ENCODE data around the gene HIF1AN. TPM values are rescaled to one million over a fixed set of nuclear protein-coding genes. Genes with fewer than 3 reads are reported as not detected.
A peak's percentile ranks its signal among the peaks of the same experiment; 100 is the strongest.

HIF1AN gene
- total RNA-seq, 1 experiment from 2014 or later: 49.9 TPM

- TF ChIP-seq E2F4 (CRISPR knock-in tag; IDR thresholded peaks at IDR 0.05; ENCODE audit: borderline replicate concordance, low read depth) (peak; percentile 71; the same call in 1 of the 2 replicates), KAT7 (CRISPR knock-in tag; IDR thresholded peaks at IDR 0.05; ENCODE audit: borderline replicate concordance) (no peak), PRRX2 (CRISPR knock-in tag; IDR thresholded peaks at IDR 0.05) (0 out of 2 replicates have a peak, but pooled peaks have one; percentile 41), ZNF423 (CRISPR knock-in tag; IDR thresholded peaks at IDR 0.05) (peak; percentile 93), ZNF396 (CRISPR knock-in tag; IDR thresholded peaks at IDR 0.05; ENCODE audit: borderline replicate concordance) (no peak), GRHL2 (CRISPR knock-in tag; IDR thresholded peaks at IDR 0.05; ENCODE audit: insufficient replicate concordance, severe bottlenecking) (no peak), USF2 (CRISPR knock-in tag; IDR thresholded peaks at IDR 0.05) (peak; percentile 57), TCF7 (CRISPR knock-in tag; IDR thresholded peaks at IDR 0.05; ENCODE audit: low read depth) (peak; percentile 33; the same call in 1 of the 2 replicates), RORB (CRISPR knock-in tag; IDR thresholded peaks at IDR 0.05) (no peak), MXD4 (CRISPR knock-in tag; IDR thresholded peaks at IDR 0.05; ENCODE audit: borderline replicate concordance) (no peak), PREB (CRISPR knock-in tag; IDR thresholded peaks at IDR 0.05; ENCODE audit: borderline replicate concordance) (no peak), ETV6 (CRISPR knock-in tag; IDR thresholded peaks at IDR 0.05) (peak; percentile 81), SOX15 (CRISPR knock-in tag; IDR thresholded peaks at IDR 0.05) (no peak), NFATC4 (CRISPR knock-in tag; IDR thresholded peaks at IDR 0.05) (no peak; the same call in 1 of the 2 replicates), ZNF232 (CRISPR knock-in tag; IDR thresholded peaks at IDR 0.05) (no peak)
- TF ChIP-seq, protein P1, sequence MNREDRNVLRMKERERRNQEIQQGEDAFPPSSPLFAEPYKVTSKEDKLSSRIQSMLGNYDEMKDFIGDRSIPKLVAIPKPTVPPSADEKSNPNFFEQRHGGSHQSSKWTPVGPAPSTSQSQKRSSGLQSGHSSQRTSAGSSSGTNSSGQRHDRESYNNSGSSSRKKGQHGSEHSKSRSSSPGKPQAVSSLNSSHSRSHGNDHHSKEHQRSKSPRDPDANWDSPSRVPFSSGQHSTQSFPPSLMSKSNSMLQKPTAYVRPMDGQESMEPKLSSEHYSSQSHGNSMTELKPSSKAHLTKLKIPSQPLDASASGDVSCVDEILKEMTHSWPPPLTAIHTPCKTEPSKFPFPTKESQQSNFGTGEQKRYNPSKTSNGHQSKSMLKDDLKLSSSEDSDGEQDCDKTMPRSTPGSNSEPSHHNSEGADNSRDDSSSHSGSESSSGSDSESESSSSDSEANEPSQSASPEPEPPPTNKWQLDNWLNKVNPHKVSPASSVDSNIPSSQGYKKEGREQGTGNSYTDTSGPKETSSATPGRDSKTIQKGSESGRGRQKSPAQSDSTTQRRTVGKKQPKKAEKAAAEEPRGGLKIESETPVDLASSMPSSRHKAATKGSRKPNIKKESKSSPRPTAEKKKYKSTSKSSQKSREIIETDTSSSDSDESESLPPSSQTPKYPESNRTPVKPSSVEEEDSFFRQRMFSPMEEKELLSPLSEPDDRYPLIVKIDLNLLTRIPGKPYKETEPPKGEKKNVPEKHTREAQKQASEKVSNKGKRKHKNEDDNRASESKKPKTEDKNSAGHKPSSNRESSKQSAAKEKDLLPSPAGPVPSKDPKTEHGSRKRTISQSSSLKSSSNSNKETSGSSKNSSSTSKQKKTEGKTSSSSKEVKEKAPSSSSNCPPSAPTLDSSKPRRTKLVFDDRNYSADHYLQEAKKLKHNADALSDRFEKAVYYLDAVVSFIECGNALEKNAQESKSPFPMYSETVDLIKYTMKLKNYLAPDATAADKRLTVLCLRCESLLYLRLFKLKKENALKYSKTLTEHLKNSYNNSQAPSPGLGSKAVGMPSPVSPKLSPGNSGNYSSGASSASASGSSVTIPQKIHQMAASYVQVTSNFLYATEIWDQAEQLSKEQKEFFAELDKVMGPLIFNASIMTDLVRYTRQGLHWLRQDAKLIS (CRISPR knock-in tag; IDR thresholded peaks at IDR 0.05; ENCODE audit: borderline replicate concordance): 0 out of 2 replicates have a peak, but pooled peaks have one; percentile 43
- TF ChIP-seq, protein P2, sequence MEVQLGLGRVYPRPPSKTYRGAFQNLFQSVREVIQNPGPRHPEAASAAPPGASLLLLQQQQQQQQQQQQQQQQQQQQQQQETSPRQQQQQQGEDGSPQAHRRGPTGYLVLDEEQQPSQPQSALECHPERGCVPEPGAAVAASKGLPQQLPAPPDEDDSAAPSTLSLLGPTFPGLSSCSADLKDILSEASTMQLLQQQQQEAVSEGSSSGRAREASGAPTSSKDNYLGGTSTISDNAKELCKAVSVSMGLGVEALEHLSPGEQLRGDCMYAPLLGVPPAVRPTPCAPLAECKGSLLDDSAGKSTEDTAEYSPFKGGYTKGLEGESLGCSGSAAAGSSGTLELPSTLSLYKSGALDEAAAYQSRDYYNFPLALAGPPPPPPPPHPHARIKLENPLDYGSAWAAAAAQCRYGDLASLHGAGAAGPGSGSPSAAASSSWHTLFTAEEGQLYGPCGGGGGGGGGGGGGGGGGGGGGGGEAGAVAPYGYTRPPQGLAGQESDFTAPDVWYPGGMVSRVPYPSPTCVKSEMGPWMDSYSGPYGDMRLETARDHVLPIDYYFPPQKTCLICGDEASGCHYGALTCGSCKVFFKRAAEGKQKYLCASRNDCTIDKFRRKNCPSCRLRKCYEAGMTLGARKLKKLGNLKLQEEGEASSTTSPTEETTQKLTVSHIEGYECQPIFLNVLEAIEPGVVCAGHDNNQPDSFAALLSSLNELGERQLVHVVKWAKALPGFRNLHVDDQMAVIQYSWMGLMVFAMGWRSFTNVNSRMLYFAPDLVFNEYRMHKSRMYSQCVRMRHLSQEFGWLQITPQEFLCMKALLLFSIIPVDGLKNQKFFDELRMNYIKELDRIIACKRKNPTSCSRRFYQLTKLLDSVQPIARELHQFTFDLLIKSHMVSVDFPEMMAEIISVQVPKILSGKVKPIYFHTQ (CRISPR knock-in tag; IDR thresholded peaks at IDR 0.05): no peak
- TF ChIP-seq, protein P3, sequence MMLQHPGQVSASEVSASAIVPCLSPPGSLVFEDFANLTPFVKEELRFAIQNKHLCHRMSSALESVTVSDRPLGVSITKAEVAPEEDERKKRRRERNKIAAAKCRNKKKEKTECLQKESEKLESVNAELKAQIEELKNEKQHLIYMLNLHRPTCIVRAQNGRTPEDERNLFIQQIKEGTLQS (CRISPR knock-in tag; conservative IDR thresholded peaks at IDR 0.05): 0 out of 2 replicates have a peak, but pooled peaks have one; percentile 32
- TF ChIP-seq, protein P4, sequence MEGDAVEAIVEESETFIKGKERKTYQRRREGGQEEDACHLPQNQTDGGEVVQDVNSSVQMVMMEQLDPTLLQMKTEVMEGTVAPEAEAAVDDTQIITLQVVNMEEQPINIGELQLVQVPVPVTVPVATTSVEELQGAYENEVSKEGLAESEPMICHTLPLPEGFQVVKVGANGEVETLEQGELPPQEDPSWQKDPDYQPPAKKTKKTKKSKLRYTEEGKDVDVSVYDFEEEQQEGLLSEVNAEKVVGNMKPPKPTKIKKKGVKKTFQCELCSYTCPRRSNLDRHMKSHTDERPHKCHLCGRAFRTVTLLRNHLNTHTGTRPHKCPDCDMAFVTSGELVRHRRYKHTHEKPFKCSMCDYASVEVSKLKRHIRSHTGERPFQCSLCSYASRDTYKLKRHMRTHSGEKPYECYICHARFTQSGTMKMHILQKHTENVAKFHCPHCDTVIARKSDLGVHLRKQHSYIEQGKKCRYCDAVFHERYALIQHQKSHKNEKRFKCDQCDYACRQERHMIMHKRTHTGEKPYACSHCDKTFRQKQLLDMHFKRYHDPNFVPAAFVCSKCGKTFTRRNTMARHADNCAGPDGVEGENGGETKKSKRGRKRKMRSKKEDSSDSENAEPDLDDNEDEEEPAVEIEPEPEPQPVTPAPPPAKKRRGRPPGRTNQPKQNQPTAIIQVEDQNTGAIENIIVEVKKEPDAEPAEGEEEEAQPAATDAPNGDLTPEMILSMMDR (IDR thresholded peaks at IDR 0.05): peak; percentile 67; the same call in 1 of the 2 replicates
- TF ChIP-seq, protein P5, sequence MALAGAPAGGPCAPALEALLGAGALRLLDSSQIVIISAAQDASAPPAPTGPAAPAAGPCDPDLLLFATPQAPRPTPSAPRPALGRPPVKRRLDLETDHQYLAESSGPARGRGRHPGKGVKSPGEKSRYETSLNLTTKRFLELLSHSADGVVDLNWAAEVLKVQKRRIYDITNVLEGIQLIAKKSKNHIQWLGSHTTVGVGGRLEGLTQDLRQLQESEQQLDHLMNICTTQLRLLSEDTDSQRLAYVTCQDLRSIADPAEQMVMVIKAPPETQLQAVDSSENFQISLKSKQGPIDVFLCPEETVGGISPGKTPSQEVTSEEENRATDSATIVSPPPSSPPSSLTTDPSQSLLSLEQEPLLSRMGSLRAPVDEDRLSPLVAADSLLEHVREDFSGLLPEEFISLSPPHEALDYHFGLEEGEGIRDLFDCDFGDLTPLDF (CRISPR knock-in tag; IDR thresholded peaks at IDR 0.05): 0 out of 2 replicates have a peak, but pooled peaks have one; percentile 62
- TF ChIP-seq, protein P6, sequence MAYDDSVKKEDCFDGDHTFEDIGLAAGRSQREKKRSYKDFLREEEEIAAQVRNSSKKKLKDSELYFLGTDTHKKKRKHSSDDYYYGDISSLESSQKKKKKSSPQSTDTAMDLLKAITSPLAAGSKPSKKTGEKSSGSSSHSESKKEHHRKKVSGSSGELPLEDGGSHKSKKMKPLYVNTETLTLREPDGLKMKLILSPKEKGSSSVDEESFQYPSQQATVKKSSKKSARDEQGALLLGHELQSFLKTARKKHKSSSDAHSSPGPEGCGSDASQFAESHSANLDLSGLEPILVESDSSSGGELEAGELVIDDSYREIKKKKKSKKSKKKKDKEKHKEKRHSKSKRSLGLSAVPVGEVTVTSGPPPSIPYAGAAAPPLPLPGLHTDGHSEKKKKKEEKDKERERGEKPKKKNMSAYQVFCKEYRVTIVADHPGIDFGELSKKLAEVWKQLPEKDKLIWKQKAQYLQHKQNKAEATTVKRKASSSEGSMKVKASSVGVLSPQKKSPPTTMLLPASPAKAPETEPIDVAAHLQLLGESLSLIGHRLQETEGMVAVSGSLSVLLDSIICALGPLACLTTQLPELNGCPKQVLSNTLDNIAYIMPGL (CRISPR knock-in tag; IDR thresholded peaks at IDR 0.05): peak; percentile 81; the same call in 1 of the 2 replicates
Measured at GRCh38 chr10:100562008-100562672, 26.4 kb downstream of the HIF1AN start (continued).
